ENCODE measurements around the gene C2orf69. TPM values are rescaled to one million over a fixed set of nuclear protein-coding genes. Genes with fewer than 3 reads are reported as not detected.

The C2orf69 gene
- total RNA-seq, 1 experiment from 2014 or later, result 15.0 TPM

- no peaks in the 10 kb centered on the region for H3F3A ChIP-seq (ENCODE audit: low read length, unreplicated experiment)
- H4K20me1 ChIP-seq (ENCODE audit: low read length), result no peaks in the 10 kb centered on the region
- CTCF ChIA-PET, result no interaction called here
- no TSS peak for BruUV-seq (replicated peaks)
- no peak overlapping the region for H3K4me3 ChIP-seq (ENCODE audit: low read length)
- no peaks in the 10 kb centered on the region for H3K4me1 ChIP-seq (ENCODE audit: insufficient read depth, low read length)
- DNase-seq, result no peak
- H3K27me3 ChIP-seq (ENCODE audit: low read length), result no peaks in the 10 kb centered on the region
- no peak overlapping the region for H3K4me2 ChIP-seq (ENCODE audit: low read length)
- TF ChIP-seq, protein P1, sequence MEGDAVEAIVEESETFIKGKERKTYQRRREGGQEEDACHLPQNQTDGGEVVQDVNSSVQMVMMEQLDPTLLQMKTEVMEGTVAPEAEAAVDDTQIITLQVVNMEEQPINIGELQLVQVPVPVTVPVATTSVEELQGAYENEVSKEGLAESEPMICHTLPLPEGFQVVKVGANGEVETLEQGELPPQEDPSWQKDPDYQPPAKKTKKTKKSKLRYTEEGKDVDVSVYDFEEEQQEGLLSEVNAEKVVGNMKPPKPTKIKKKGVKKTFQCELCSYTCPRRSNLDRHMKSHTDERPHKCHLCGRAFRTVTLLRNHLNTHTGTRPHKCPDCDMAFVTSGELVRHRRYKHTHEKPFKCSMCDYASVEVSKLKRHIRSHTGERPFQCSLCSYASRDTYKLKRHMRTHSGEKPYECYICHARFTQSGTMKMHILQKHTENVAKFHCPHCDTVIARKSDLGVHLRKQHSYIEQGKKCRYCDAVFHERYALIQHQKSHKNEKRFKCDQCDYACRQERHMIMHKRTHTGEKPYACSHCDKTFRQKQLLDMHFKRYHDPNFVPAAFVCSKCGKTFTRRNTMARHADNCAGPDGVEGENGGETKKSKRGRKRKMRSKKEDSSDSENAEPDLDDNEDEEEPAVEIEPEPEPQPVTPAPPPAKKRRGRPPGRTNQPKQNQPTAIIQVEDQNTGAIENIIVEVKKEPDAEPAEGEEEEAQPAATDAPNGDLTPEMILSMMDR (conservative IDR thresholded peaks at IDR 0.05; ENCODE audit: low read depth, low read length), result no peak
- TF ChIP-seq EZH2 (IDR thresholded peaks at IDR 0.05; ENCODE audit: low read length, unreplicated experiment), result no peak
- TF ChIP-seq EZH2phosphoT487 (IDR thresholded peaks at IDR 0.05; ENCODE audit: borderline replicate concordance, low read length), result no peak
- no peak overlapping the region for H3K9ac ChIP-seq (ENCODE audit: low read length)
- H3K9me2 ChIP-seq (replicated peaks; ENCODE audit: low read length), result no peaks in the 10 kb centered on the region
- no peak overlapping the region for H3K27ac ChIP-seq (ENCODE audit: low read length)
- no peak for ATAC-seq
- H2AFZ ChIP-seq (ENCODE audit: low read length), result no peak overlapping the region
- H3K36me3 ChIP-seq (ENCODE audit: low read depth, low read length), result no peaks in the 10 kb centered on the region
- intact Hi-C loops (cut with micrococcal nuclease), result no loop called here
- POLR2A ChIA-PET (ENCODE audit: unreplicated experiment), result no interaction called here
- H3K79me2 ChIP-seq (ENCODE audit: low read length), result no peaks in the 10 kb centered on the region
- H3K9me3 ChIP-seq (ENCODE audit: low read length), result peaks cover 10% of the 10 kb centered on the region; the same call in 1 of the 2 replicates
Measured at GRCh38 chr2:199875400-199875799, 35.7 kb upstream of the C2orf69 start.

DNA sequence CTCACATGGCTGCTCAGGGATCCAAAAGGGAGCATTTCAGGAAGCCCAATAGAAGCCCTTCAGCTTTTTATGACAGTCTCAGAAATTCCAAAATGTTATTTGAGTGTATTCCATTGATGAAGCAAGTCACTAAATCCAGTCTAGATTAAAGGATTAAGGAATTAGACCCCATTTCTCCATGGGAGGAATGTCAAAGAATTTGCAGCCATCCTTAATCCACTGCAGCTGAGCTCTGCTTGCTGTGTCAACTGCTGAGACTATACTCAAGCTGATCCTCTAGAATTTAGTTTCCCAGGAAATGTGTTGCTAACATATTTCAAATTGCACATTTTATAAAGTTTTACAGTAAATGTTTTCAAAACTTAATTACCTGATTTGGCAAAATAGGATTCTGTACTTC is 28.4 kb upstream of the C2orf69 start:
- H3K4me1 ChIP-seq (ENCODE audit: insufficient read depth, low read length), result no peaks in the 10 kb centered on the region
- peaks cover 16% of the 10 kb centered on the region for H3K27me3 ChIP-seq (ENCODE audit: low read length)
- no peak for ATAC-seq
- no TSS peak for BruUV-seq (replicated peaks)
- no peak overlapping the region for H3K27ac ChIP-seq (ENCODE audit: low read length)
- no peaks in the 10 kb centered on the region for H3K36me3 ChIP-seq (ENCODE audit: low read depth, low read length)
- POLR2A ChIA-PET (ENCODE audit: unreplicated experiment), result no interaction called here
- no peak overlapping the region for H3K9ac ChIP-seq (ENCODE audit: low read length)
- H4K20me1 ChIP-seq (ENCODE audit: low read length), result no peaks in the 10 kb centered on the region
- no peak overlapping the region for H3K4me2 ChIP-seq (ENCODE audit: low read length)
- no peaks in the 10 kb centered on the region for H3K79me2 ChIP-seq (ENCODE audit: low read length)
- no peaks in the 10 kb centered on the region for H3K9me2 ChIP-seq (replicated peaks; ENCODE audit: low read length)
- H2AFZ ChIP-seq (ENCODE audit: low read length), result no peak overlapping the region
- no peaks in the 10 kb centered on the region for H3F3A ChIP-seq (ENCODE audit: low read length, unreplicated experiment)
- H3K4me3 ChIP-seq (ENCODE audit: low read length), result no peak overlapping the region
- intact Hi-C loops (cut with micrococcal nuclease), result no loop called here
- DNase-seq, result no peak
- CTCF ChIA-PET, result no interaction called here
- H3K9me3 ChIP-seq (ENCODE audit: low read length), result no peaks in the 10 kb centered on the region
- no peak for TF ChIP-seq EZH2 (IDR thresholded peaks at IDR 0.05; ENCODE audit: low read length, unreplicated experiment)
- TF ChIP-seq, protein P1 (conservative IDR thresholded peaks at IDR 0.05; ENCODE audit: low read depth, low read length), result no peak
- no peak for TF ChIP-seq EZH2phosphoT487 (IDR thresholded peaks at IDR 0.05; ENCODE audit: borderline replicate concordance, low read length)

GRCh38 chr2:199883474-199884212 is 27.4 kb upstream of the C2orf69 start:
- POLR2A ChIA-PET (ENCODE audit: unreplicated experiment), result no interaction called here
- no TSS peak for BruUV-seq (replicated peaks)

More at GRCh38 chr2:199883474-199884212, 27.4 kb upstream of the C2orf69 start:
- Histone ChIP-seq H2AFZ (ENCODE audit: low read length) (no peak overlapping the region), H3K27ac (ENCODE audit: low read length) (no peak overlapping the region), H3K9me2 (replicated peaks; ENCODE audit: low read length) (no peaks in the 10 kb centered on the region), H4K20me1 (ENCODE audit: low read length) (no peaks in the 10 kb centered on the region), H3K4me3 (ENCODE audit: low read length) (no peak overlapping the region), H3K9me3 (ENCODE audit: low read length) (no peaks in the 10 kb centered on the region), H3K79me2 (ENCODE audit: low read length) (no peaks in the 10 kb centered on the region), H3K27me3 (ENCODE audit: low read length) (peaks cover 20% of the 10 kb centered on the region), H3K9ac (ENCODE audit: low read length) (no peak overlapping the region), H3K36me3 (ENCODE audit: low read depth, low read length) (no peaks in the 10 kb centered on the region), H3F3A (ENCODE audit: low read length, unreplicated experiment) (no peaks in the 10 kb centered on the region), H3K4me1 (ENCODE audit: insufficient read depth, low read length) (no peaks in the 10 kb centered on the region), H3K4me2 (ENCODE audit: low read length) (no peak overlapping the region)
- DNase-seq (no peak), ATAC-seq (no peak)
- intact Hi-C loops (cut with micrococcal nuclease), result no loop called here
- no peak for TF ChIP-seq EZH2 (IDR thresholded peaks at IDR 0.05; ENCODE audit: low read length, unreplicated experiment)
- TF ChIP-seq, protein P1 (conservative IDR thresholded peaks at IDR 0.05; ENCODE audit: low read depth, low read length), result no peak
- TF ChIP-seq EZH2phosphoT487 (IDR thresholded peaks at IDR 0.05; ENCODE audit: borderline replicate concordance, low read length), result no peak
- CTCF ChIA-PET, result no interaction called here
